Measurements from ENCODE around the gene ASB18. TPM values are rescaled to one million over a fixed set of nuclear protein-coding genes. Genes with fewer than 3 reads are reported as not detected.

Gene ASB18
- total and polyA plus RNA-seq, 10 of the 15 experiments (the other 5 are each of a cell fraction or from before 2014, with no cell fraction given): not detected

DNA sequence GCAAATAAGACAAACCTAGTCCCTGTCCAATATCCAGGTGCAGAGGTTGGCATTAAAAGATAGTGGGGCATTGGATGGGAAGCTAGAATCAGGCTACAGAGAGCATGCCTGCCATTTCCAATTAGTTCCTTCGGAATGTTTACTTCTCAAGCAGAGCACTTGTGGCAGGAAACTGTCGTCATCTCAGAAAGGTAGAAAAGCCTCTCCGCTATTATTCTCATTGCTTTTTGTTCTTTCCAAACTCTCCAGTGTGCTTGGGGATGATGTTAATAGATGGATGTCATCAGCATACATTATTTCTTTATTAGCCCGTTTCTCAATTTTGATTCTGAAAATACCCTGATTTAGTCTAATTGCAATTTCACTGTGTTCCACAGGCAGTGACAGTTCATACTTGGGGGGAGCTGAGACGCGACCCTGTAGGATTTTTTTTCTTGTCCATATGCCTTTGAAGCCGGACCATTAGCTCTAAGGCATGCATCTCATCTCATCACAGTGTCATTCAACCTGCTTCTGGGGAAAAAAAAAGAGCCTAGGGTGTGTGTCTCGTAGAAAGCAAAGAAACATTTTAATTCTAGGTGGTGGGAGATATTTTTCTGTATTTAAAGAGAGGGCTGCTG is 7.7 kb downstream of the ASB18 start:
- H3K27me3 ChIP-seq (replicated peaks in 1 of 2; ENCODE audit: control insufficient read depth in 2 of 2, insufficient read depth in 2 of 2, low read length in 1 of 2): no peaks in the 10 kb centered on the region
- H2AFZ ChIP-seq (ENCODE audit: control insufficient read depth, low read depth, low read length): no peak overlapping the region
- ATAC-seq (no peak), FAIRE-seq (no peak), DNase-seq (ENCODE audit: low read depth, low spot score) (no peak)
- RAD21 ChIA-PET (ENCODE audit: unreplicated experiment): no interaction called here
- SMC1A ChIA-PET (ENCODE audit: uncharacterized antibody, unreplicated experiment): no interaction called here
- intact Hi-C loops (cut with micrococcal nuclease; ENCODE audit: unreplicated experiment) (no loop called here), in situ Hi-C loops (cut with MboI) (no loop called here)
- H4K20me1 ChIP-seq (ENCODE audit: control insufficient read depth, insufficient read depth): no peaks in the 10 kb centered on the region
- no peaks in the 10 kb centered on the region for H3K4me1 ChIP-seq (ENCODE audit: control insufficient read depth, insufficient read depth, low read length)
- BruUV-seq (replicated peaks): no TSS peak
- POLR2A ChIA-PET: interaction anchor here (0.5 kb wide), 1 partner anchor 1510 kb away, joined by 3 read pairs; no protein-coding TSS in a partner anchor
- no peaks in the 10 kb centered on the region for H3K36me3 ChIP-seq (ENCODE audit: control insufficient read depth in 2 of 2, insufficient read depth in 2 of 2, low read length in 1 of 2)
- H3K27ac ChIP-seq (ENCODE audit: control insufficient read depth, insufficient read depth): no peak overlapping the region
- H3K4me3 ChIP-seq: no peak overlapping the region
- CTCF ChIA-PET: no interaction called here
- H3K9ac ChIP-seq (ENCODE audit: control insufficient read depth, insufficient read depth, low read length): no peak overlapping the region
- no peak overlapping the region for H3K4me2 ChIP-seq (ENCODE audit: control insufficient read depth, insufficient read depth)
- H3K79me2 ChIP-seq (ENCODE audit: control insufficient read depth, insufficient read depth, low read length): no peaks in the 10 kb centered on the region
- WGBS (ENCODE audit: insufficient coverage, insufficient replicate concordance, low lambda C conversion rate, missing lambda C conversion rate): 7% methylated on average over 8 of the region's 8 CpGs
- no peaks in the 10 kb centered on the region for H3K9me3 ChIP-seq (replicated peaks; ENCODE audit: control insufficient read depth, insufficient read depth, low read length)
- TF ChIP-seq CBFB (IDR thresholded peaks at IDR 0.05; ENCODE audit: low read depth) (no peak), EED (IDR thresholded peaks at IDR 0.05; ENCODE audit: low read depth) (no peak), NFYB (IDR thresholded peaks at IDR 0.05; ENCODE audit: insufficient read depth, low read depth, low read length) (no peak), SMAD5 (IDR thresholded peaks at IDR 0.05; ENCODE audit: low read depth) (no peak), RB1 (IDR thresholded peaks at IDR 0.05; ENCODE audit: borderline replicate concordance) (no peak), NRF1 (conservative IDR thresholded peaks at IDR 0.05; ENCODE audit: low read depth, low read length) (no peak), RAD21 (IDR thresholded peaks at IDR 0.05; ENCODE audit: insufficient read depth, low read depth, low read length) (no peak), SREBF2 (IDR thresholded peaks at IDR 0.05; ENCODE audit: low read length) (no peak), ZNF274 (IDR thresholded peaks at IDR 0.05; ENCODE audit: insufficient read depth, insufficient read length) (no peak), ZNF24 (IDR thresholded peaks at IDR 0.05) (no peak), ZNF622 (IDR thresholded peaks at IDR 0.05) (no peak)
- TF ChIP-seq, protein P1, sequence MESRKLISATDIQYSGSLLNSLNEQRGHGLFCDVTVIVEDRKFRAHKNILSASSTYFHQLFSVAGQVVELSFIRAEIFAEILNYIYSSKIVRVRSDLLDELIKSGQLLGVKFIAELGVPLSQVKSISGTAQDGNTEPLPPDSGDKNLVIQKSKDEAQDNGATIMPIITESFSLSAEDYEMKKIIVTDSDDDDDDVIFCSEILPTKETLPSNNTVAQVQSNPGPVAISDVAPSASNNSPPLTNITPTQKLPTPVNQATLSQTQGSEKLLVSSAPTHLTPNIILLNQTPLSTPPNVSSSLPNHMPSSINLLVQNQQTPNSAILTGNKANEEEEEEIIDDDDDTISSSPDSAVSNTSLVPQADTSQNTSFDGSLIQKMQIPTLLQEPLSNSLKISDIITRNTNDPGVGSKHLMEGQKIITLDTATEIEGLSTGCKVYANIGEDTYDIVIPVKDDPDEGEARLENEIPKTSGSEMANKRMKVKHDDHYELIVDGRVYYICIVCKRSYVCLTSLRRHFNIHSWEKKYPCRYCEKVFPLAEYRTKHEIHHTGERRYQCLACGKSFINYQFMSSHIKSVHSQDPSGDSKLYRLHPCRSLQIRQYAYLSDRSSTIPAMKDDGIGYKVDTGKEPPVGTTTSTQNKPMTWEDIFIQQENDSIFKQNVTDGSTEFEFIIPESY (IDR thresholded peaks at IDR 0.05): no peak
- TF ChIP-seq, protein P2, sequence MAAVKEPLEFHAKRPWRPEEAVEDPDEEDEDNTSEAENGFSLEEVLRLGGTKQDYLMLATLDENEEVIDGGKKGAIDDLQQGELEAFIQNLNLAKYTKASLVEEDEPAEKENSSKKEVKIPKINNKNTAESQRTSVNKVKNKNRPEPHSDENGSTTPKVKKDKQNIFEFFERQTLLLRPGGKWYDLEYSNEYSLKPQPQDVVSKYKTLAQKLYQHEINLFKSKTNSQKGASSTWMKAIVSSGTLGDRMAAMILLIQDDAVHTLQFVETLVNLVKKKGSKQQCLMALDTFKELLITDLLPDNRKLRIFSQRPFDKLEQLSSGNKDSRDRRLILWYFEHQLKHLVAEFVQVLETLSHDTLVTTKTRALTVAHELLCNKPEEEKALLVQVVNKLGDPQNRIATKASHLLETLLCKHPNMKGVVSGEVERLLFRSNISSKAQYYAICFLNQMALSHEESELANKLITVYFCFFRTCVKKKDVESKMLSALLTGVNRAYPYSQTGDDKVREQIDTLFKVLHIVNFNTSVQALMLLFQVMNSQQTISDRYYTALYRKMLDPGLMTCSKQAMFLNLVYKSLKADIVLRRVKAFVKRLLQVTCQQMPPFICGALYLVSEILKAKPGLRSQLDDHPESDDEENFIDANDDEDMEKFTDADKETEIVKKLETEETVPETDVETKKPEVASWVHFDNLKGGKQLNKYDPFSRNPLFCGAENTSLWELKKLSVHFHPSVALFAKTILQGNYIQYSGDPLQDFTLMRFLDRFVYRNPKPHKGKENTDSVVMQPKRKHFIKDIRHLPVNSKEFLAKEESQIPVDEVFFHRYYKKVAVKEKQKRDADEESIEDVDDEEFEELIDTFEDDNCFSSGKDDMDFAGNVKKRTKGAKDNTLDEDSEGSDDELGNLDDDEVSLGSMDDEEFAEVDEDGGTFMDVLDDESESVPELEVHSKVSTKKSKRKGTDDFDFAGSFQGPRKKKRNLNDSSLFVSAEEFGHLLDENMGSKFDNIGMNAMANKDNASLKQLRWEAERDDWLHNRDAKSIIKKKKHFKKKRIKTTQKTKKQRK (IDR thresholded peaks at IDR 0.05; ENCODE audit: low read depth, low read length): no peak
- TF ChIP-seq, protein P3, sequence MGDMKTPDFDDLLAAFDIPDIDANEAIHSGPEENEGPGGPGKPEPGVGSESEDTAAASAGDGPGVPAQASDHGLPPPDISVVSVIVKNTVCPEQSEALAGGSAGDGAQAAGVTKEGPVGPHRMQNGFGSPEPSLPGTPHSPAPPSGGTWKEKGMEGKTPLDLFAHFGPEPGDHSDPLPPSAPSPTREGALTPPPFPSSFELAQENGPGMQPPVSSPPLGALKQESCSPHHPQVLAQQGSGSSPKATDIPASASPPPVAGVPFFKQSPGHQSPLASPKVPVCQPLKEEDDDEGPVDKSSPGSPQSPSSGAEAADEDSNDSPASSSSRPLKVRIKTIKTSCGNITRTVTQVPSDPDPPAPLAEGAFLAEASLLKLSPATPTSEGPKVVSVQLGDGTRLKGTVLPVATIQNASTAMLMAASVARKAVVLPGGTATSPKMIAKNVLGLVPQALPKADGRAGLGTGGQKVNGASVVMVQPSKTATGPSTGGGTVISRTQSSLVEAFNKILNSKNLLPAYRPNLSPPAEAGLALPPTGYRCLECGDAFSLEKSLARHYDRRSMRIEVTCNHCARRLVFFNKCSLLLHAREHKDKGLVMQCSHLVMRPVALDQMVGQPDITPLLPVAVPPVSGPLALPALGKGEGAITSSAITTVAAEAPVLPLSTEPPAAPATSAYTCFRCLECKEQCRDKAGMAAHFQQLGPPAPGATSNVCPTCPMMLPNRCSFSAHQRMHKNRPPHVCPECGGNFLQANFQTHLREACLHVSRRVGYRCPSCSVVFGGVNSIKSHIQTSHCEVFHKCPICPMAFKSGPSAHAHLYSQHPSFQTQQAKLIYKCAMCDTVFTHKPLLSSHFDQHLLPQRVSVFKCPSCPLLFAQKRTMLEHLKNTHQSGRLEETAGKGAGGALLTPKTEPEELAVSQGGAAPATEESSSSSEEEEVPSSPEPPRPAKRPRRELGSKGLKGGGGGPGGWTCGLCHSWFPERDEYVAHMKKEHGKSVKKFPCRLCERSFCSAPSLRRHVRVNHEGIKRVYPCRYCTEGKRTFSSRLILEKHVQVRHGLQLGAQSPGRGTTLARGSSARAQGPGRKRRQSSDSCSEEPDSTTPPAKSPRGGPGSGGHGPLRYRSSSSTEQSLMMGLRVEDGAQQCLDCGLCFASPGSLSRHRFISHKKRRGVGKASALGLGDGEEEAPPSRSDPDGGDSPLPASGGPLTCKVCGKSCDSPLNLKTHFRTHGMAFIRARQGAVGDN (IDR thresholded peaks at IDR 0.05): no peak

All from GM12878 (cell line).